GM19043 (cell line): ENCODE data around the gene ASTN2.

Experiments
- ATAC-seq: cut with Tn5 transposase; IDR thresholded peaks from one replicate; pipeline ENCODE4 v1.9.1; 2021; ENCODE audit warnings: low read depth; ENCODE audit not compliant: unreplicated experiment

ASTN2 gene

DNA sequence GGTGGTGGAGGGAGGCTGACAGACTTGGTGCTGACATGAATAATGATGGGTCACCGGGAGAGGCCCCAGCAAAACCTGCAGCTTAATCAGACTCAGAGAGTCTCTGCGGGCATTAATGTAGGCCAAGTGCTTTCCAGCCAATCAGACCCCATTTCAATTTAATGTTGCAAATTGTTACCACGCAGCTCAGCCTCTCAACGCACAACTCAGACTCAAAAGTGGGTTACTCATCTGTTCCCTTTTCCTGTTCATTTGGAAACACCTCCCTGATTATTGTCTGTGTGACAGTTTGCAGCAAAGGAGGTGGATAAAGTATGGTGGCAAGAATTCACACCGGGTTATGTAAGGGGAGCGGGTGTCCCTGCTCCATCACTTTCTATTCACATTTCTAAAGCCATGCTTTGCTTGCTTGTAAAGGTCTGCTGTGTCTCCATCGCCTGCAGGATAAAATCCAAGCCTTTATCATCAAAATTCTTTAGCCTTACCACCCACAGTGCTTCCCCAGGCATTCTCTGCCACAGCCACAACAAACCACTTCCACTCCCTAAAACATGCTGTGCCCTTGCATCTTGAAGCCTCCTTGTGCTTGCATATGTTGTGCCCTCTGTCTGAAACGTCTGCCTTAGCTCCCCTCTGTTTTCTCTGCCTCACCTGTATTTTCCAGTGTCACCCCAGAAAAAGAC lies 156.5 kb downstream of the ASTN2 start:
- ATAC-seq = no peak

DNA sequence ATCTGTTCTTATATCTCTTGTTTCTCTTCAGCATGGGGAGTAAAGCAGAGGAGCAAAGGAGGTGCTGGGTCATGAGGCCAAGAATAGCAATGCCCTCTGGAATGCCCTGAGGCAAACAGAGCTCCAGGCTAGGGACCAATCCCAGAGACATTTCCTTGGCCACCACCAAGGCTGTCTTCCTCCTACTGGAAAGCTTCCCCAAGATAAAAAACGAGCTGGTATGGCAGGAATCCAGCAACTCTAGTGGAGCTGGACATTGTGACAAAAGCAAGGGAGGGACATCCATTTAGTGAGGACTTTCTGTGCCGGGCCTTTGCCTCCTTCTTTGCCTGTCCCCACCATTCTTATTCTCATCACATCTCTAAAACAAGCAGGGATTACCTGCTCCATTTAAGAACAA lies 161.6 kb downstream of the ASTN2 start:
- no peak for ATAC-seq

GRCh38 chr9:117250610-117251215 lies 164.1 kb downstream of the ASTN2 start:
- no peak for ATAC-seq

- ATAC-seq = no peak
These were observed 165.1 kb downstream of the ASTN2 start for GRCh38 chr9:117249799-117250198.

DNA sequence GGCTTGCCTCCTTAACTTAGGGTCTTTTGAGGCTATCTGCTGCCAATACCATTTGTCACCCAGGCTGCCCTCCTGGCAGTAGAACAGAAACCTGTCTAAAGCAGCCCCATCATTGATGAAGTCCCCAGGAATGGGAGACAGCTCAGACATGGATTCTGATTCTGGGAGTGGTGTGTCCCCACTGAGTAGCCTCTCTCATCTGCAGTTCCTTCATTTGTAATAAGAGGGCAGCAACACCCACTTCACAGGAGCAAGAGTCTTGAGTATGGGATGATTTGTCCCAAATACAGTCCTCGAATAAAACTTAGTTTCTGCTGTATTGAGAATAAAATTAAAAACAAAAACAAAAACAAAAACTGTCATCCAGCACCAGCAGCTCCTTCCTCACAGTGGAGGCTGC lies 167.6 kb downstream of the ASTN2 start:
- ATAC-seq = no peak

GRCh38 chr9:117245175-117245829 lies 169.6 kb downstream of the ASTN2 start:
- no peak for ATAC-seq

DNA sequence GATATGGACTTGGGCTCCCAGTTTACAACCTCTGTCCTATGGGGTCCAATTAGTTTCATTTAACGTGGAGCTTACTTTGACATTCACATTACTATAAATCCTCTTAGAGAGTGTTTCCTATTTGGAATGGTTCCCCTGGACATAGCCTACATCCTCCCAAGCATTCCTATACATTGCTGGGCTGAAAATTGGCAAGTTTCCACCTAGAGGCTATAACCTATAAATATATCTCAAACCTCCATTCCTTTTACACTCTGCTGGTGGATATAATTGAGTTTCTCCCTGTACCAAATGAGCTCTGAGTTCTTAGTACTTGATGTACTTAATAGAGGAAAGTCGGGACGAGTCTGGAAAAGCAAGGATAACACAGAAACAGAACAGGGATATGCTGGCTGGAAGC lies 172.8 kb downstream of the ASTN2 start:
- ATAC-seq = no peak

GRCh38 chr9:117239428-117239827 lies 175.4 kb downstream of the ASTN2 start:
- no peak for ATAC-seq

DNA sequence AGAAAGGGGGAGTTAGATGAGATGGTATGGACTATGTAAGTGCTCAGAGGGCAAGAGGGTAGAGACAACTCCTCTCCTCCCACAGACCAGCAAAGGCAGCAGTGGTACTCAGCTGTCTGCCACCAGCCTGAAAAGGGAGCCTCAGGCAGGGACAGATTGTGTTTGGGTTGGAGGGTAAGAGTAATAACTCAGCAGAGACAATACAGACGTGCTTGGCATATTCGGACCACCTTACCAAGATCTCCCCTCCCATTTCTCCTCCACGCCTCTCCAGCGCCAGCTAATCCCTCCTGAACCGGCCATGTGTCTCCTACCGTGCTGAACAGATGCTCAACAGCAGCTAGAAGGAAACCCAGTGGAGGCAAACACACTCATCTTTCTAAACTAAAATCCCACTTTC lies 180.8 kb downstream of the ASTN2 start:
- no peak for ATAC-seq

DNA sequence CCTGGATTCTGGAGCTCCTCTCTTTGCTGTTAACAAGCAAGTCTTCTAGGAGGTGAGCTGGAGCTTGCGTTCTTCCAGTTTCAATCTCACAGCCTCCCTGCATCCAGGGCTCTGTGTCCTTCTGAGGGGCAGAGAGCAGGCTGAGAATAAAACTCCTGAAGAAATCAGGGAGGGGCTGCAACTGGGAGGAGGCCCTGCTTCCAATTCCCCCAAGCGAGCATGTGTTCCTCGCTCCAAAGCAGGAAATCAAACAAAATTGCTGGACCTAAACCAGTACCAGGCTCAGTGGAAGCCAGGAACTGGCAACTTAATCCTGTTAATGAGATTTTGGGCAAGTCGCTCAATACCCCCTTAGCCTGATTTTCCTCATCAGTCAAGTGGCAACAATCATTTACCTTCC lies 181.8 kb downstream of the ASTN2 start:
- ATAC-seq = no peak

DNA sequence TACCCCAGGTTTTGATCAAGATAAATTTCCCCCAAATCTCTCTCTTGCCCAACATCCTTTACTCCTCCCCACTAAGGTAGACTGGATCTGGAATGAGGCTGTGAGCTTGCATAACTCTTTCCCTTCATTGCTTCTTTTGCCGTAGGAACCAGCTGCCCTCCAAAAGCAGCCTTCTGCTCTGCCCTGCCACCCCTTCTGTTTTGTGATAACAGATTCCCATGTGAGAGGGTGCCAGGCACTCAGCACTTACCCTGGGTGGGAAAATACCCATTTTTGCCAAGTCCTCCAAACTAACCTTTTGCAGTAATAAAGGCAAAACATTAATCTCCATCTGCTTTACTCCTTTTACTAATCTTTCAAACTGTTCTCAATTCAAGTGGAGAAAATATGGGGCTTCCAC lies 182.6 kb downstream of the ASTN2 start:
- ATAC-seq = no peak

DNA sequence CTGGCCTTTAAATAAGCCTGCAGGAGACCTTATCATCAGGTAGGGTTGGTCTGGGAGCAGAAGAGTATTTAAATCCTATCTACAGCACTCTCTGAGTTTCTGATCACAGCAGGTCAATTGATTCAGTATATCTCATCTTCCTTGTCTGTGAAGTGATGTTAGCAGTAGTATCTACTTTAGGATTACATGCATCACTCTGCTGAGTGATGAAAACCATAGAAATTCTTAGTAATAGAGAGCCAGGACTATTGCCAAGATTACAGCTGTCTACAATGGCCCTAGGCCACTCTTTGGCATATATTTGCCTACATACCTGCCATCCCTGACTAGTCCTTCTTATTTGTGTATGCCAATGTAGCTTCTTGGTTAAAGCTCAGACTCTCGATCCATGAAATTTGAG lies 183.8 kb downstream of the ASTN2 start:
- no peak for ATAC-seq

GRCh38 chr9:117224695-117225094 lies 190.2 kb downstream of the ASTN2 start:
- ATAC-seq = no peak

GRCh38 chr9:117218951-117219350 lies 195.9 kb downstream of the ASTN2 start:
- no peak for ATAC-seq

DNA sequence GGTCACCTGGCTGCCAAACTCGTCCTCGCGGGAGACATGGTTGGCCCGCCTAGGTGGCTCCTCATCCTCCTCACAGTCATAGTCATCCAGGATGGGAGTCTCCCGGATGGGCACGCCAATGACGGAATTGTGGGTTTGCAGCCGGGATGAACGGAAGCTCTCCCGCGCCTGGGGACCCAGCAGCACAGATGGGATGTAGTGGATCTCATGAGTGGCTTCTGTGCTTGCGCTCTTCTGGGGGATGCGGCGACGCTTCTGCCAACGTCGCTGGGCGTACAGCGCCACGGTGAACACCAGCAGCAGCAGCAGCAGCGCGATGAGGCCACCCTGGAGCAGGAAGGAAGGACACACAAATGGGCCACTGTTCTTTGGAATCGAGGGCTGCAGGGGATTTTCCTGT lies 200.4 kb downstream of the ASTN2 start:
- no peak for ATAC-seq

DNA sequence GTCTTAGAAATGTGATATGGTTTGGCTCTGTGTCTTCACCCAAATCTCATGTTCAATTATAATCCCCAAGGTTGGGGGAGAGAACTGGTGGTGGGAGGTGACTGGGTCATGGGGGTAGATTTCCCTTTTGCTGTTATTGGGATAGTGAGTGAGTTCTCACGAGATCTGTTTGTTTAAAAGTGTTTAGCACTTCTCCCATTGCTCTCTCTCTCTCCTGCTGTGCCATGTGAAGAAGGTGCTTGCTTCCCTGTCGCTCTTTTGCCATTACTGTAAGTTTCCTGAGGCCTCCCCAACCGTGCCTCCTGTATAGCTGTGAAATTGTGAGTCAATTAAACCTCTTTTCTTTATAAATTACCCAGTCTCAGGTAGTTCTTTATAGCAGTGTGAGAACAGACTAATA lies 203.6 kb downstream of the ASTN2 start:
- ATAC-seq = no peak

DNA sequence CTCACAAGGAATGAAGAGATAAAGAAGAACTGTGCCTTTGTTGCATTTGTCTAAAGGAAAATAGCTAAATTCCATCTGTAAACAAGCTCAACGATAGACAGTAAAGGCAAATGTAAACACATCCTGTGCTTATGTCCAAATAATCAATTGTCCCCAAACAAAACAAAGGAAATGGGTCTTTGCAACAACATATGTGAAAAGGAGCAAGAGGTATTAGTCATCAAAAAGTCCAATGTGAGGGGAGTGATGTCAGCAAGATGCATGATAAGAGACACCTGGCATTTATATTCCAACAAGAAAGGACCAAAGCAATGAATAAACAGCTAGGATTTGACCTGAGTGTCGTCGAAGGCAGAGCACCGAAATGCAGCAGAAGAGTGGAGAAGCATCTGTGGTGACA lies 209.1 kb downstream of the ASTN2 start:
- no peak for ATAC-seq

GRCh38 chr9:117204971-117205370 lies 209.9 kb downstream of the ASTN2 start:
- ATAC-seq = no peak

DNA sequence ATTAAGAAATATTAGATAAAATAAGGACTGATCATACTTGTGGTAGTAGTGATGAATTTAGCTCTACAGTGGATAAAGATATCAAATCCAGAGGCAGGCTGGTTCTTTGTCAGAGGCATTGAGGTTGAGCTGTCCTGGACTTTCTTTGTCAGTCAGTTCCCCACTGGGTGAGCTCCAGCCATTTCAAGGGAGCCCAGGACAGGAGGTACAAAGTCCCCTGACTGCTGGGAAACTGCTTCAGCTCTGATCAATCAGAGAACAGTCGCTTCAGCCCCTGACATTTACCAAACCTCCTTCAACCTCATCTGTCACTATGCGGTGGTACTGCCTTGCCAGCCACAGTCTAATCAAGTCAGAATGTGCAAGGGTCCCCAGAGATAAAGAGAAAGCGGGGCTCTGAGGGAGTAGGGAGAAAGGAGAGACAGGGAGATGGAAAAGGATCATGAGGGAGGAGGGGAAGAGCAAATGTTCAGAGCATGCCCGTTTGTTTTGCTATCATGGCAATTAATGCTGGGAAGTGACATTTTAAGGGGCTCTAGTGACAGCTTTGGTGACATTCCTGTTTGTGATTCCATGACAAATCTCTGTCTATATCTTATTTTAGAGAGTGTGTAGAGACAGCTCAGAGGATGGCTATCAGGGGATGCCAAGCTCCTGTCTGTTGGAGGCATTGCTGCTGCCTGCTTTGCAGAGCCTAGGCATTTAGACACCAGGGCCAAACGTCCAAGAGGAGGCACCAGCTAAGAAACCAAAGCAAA lies 223.2 kb downstream of the ASTN2 start:
- no peak for ATAC-seq

DNA sequence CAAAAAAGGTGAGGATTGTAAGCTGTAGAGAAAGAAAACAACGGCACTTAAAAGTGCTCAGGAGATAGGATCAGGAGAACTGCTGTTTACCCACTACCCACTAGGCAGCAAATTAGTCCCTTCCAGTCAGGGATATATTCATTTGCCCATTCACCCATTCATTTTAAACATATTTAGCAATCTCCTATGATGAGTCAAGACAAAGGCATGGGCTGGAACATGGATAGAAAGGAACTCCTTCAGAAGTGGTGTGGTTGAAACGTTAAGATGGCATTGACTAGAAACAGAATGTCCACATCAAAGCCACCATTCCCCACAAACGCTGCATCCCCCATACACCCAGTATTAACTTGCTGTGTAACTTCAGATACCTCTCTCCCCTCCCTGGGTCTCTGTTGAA lies 225.7 kb downstream of the ASTN2 start:
- no peak for ATAC-seq

GRCh38 chr9:117188394-117188793 lies 226.5 kb downstream of the ASTN2 start:
- ATAC-seq = no peak
